ENCODE data around the gene NLGN1.

- TF ChIP-seq POLR2A (IDR thresholded peaks at IDR 0.05) (no peak), CTCF (IDR thresholded peaks at IDR 0.05) (no peak)
Observed at GRCh38 chr3:174242311-174243041, 844.9 kb downstream of the NLGN1 start.

Data from suprapubic skin (tissue), 3 donors.